ENCODE data around the gene HAUS1. TPM values are rescaled to one million over a fixed set of nuclear protein-coding genes. Genes with fewer than 3 reads are reported as not detected.

Gene HAUS1
- total RNA-seq, 1 experiment from 2014 or later, result 58.7 TPM

GRCh38 chr18:46173393-46174341, 69.5 kb downstream of the HAUS1 start (continued):
- no peak; the same call in 1 of the 2 replicates for TF ChIP-seq FOXK1 (CRISPR knock-in tag; IDR thresholded peaks at IDR 0.05)
- no peak for TF ChIP-seq ZNF532 (CRISPR knock-in tag; IDR thresholded peaks at IDR 0.05; ENCODE audit: borderline replicate concordance)
- peak; percentile 83; the same call in 1 of the 2 replicates for TF ChIP-seq ZNF232 (CRISPR knock-in tag; IDR thresholded peaks at IDR 0.05)
- TF ChIP-seq, protein P1, sequence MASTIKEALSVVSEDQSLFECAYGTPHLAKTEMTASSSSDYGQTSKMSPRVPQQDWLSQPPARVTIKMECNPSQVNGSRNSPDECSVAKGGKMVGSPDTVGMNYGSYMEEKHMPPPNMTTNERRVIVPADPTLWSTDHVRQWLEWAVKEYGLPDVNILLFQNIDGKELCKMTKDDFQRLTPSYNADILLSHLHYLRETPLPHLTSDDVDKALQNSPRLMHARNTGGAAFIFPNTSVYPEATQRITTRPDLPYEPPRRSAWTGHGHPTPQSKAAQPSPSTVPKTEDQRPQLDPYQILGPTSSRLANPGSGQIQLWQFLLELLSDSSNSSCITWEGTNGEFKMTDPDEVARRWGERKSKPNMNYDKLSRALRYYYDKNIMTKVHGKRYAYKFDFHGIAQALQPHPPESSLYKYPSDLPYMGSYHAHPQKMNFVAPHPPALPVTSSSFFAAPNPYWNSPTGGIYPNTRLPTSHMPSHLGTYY (CRISPR knock-in tag; IDR thresholded peaks at IDR 0.05), result no peak
- no peak for TF ChIP-seq OVOL2 (CRISPR knock-in tag; IDR thresholded peaks at IDR 0.05; ENCODE audit: borderline replicate concordance)
- no peak for TF ChIP-seq ATF1 (CRISPR knock-in tag; IDR thresholded peaks at IDR 0.05)
- TF ChIP-seq, protein P2, sequence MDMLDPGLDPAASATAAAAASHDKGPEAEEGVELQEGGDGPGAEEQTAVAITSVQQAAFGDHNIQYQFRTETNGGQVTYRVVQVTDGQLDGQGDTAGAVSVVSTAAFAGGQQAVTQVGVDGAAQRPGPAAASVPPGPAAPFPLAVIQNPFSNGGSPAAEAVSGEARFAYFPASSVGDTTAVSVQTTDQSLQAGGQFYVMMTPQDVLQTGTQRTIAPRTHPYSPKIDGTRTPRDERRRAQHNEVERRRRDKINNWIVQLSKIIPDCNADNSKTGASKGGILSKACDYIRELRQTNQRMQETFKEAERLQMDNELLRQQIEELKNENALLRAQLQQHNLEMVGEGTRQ (CRISPR knock-in tag; IDR thresholded peaks at IDR 0.05), result no peak
- peak; percentile 81 for TF ChIP-seq GABPB1 (CRISPR knock-in tag; IDR thresholded peaks at IDR 0.05)
- TF ChIP-seq EMX1 (CRISPR knock-in tag; IDR thresholded peaks at IDR 0.05), result no peak
- TF ChIP-seq E2F5 (CRISPR knock-in tag; IDR thresholded peaks at IDR 0.05), result peak; percentile 68; the same call in 1 of the 2 replicates
- TF ChIP-seq ZNF138 (CRISPR knock-in tag; conservative IDR thresholded peaks at IDR 0.05), result no peak
- TF ChIP-seq SMAD4 (CRISPR knock-in tag; IDR thresholded peaks at IDR 0.05), result no peak; the same call in 1 of the 2 replicates
- TF ChIP-seq STAT6 (CRISPR knock-in tag; conservative IDR thresholded peaks at IDR 0.05; ENCODE audit: low read depth), result no peak
- TF ChIP-seq TEAD4 (CRISPR knock-in tag; IDR thresholded peaks at IDR 0.05), result no peak
- TF ChIP-seq JAZF1 (CRISPR knock-in tag; IDR thresholded peaks at IDR 0.05), result no peak
- no peak for TF ChIP-seq MXD4 (CRISPR knock-in tag; IDR thresholded peaks at IDR 0.05; ENCODE audit: borderline replicate concordance)
- no peak for TF ChIP-seq GTF2I (CRISPR knock-in tag; conservative IDR thresholded peaks at IDR 0.05)
- no peak for TF ChIP-seq NFYB (CRISPR knock-in tag; conservative IDR thresholded peaks at IDR 0.05; ENCODE audit: low read depth)
- TF ChIP-seq NR3C1 (CRISPR knock-in tag; conservative IDR thresholded peaks at IDR 0.05; ENCODE audit: low read depth), result no peak

Data from WTC11 (cell line).